ENCODE data around the gene PRKAB1. TPM values are rescaled to one million over a fixed set of nuclear protein-coding genes. Genes with fewer than 3 reads are reported as not detected.

PRKAB1 gene
- polyA plus RNA-seq, 2 of the 4 experiments (the other 2 are of a cell fraction) = 19.0 to 49.2 TPM

- peaks cover 14% of the 10 kb centered on the region for H3K4me1 ChIP-seq
- ATAC-seq = no peak
- ChIA-PET CTCF (interaction anchor here (1.1 to 1.3 kb wide), 2 partner anchors 220 to 1259 kb away, joined by 3 to 5 read pairs; no protein-coding TSS in a partner anchor), POLR2A (no interaction called here)
- WGBS (ENCODE audit: missing lambda C conversion rate) = 6% methylated on average over 1 of the region's 1 CpG
- no peak for TF ChIP-seq PHF8 (IDR thresholded peaks at IDR 0.05; ENCODE audit: borderline replicate concordance, low read depth)
- no peak for TF ChIP-seq ZC3H11A (IDR thresholded peaks at IDR 0.05)
- TF ChIP-seq CBX8 (IDR thresholded peaks at IDR 0.05) = no peak
- TF ChIP-seq ZFP36 (IDR thresholded peaks at IDR 0.05; ENCODE audit: borderline replicate concordance, partially characterized antibody) = no peak
- TF ChIP-seq ZSCAN20 (CRISPR knock-in tag; IDR thresholded peaks at IDR 0.05) = no peak
- H3K4me3 ChIP-seq = no peak overlapping the region
- no peak overlapping the region for H3K4me2 ChIP-seq
- no peak for DNase-seq (ENCODE audit: low read depth in 1 of 2, low spot score in 1 of 2)
- H3K27ac ChIP-seq = no peak overlapping the region
- H3K9me3 ChIP-seq = no peaks in the 10 kb centered on the region
- no peak for FAIRE-seq
Observed at GRCh38 chr12:119664642-119665041, 3.3 kb upstream of the PRKAB1 start.

GRCh38 chr12:119665164-119665929 is 2.6 kb upstream of the PRKAB1 start:
- ATAC-seq (no peak), FAIRE-seq (no peak), DNase-seq (ENCODE audit: low read depth in 1 of 2, low spot score in 1 of 2) (no peak)
- POLR2A ChIA-PET = no interaction called here
- Histone ChIP-seq H3K4me3 (no peak overlapping the region), H3K4me2 (no peak overlapping the region), H3K9me3 (no peaks in the 10 kb centered on the region), H3K4me1 (peaks cover 20% of the 10 kb centered on the region), H3K27ac (no peak overlapping the region)
- WGBS (ENCODE audit: missing lambda C conversion rate) = 80% methylated on average over 4 of the region's 4 CpGs
- CTCF ChIA-PET = interaction anchor here (1.1 to 1.3 kb wide), 2 partner anchors 221 to 1259 kb away, joined by 3 to 5 read pairs; no protein-coding TSS in a partner anchor
- TF ChIP-seq NR3C1 (IDR thresholded peaks at IDR 0.05) (no peak), CBX8 (IDR thresholded peaks at IDR 0.05) (no peak), NPAS2 (CRISPR knock-in tag; IDR thresholded peaks at IDR 0.05; ENCODE audit: borderline replicate concordance) (no peak), KDM1A (IDR thresholded peaks at IDR 0.05; ENCODE audit: low read depth) (no peak), SMC3 (IDR thresholded peaks at IDR 0.05) (no peak), HES2 (IDR thresholded peaks at IDR 0.05) (no peak), RAD21 (conservative IDR thresholded peaks at IDR 0.05 in 1 of 2, IDR thresholded peaks at IDR 0.05 in 1 of 2) (no peak), RNF2 (IDR thresholded peaks at IDR 0.05; ENCODE audit: borderline replicate concordance, low read depth) (no peak), USF2 (IDR thresholded peaks at IDR 0.05) (no peak), PBX3 (IDR thresholded peaks at IDR 0.05) (no peak), POLR2A (IDR thresholded peaks at IDR 0.05; ENCODE audit: low read length) (no peak), MAX (IDR thresholded peaks at IDR 0.05) (no peak), CBX2 (IDR thresholded peaks at IDR 0.05; ENCODE audit: borderline replicate concordance, low read depth) (no peak), HMGXB4 (CRISPR knock-in tag; IDR thresholded peaks at IDR 0.05; ENCODE audit: borderline replicate concordance) (no peak), FOSB (CRISPR knock-in tag; IDR thresholded peaks at IDR 0.05) (no peak), EHMT2 (IDR thresholded peaks at IDR 0.05; ENCODE audit: low read depth) (no peak)

Data from A549 (cell line).